Erythroblast (primary cell): ENCODE data around the gene ECEL1.

ENCODE experiments used
- GATA1 ChIP-seq: IDR thresholded peaks from 2 replicates; pipeline ENCODE4 v1.6.1; 2011; ENCODE audit warnings: low read depth, mild to moderate bottlenecking, control low read depth, low read length, moderate library complexity
- POLR2A ChIP-seq: IDR thresholded peaks from 2 replicates; pipeline ENCODE4 v1.6.1; 2011; ENCODE audit warnings: mild to moderate bottlenecking, low read length

DNA sequence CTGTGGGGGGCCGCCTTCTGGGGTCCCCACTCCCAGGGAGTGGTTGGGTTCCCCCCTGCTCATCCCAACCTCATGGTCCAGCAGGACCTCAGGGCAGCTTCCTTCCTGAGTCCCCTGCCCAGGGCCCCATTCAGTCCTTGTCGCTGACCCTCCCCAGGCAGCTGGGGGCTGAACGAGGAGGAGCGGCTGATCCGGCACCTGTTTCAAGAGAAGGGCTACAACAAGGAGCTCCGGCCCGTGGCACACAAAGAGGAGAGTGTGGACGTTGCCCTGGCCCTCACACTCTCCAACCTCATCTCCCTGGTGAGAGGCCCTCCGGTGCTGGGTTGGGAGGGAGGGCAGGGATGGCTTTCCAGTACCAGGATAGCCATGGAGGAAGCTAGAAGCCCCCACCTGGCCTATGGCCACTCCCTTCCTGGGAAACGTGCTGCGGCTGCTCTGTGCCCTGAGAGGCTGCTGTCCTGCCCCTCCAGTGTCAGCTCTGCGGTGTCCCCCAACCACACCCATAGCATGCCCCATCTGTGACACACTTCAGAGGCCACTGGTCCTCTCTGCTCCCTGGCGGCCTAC is 38.8 kb upstream of the ECEL1 start:
- no peak for TF ChIP-seq POLR2A
- no peak for TF ChIP-seq GATA1
